Right cardiac atrium (tissue), 5 donors: ENCODE data around the gene STXBP5. TPM values are rescaled to one million over a fixed set of nuclear protein-coding genes. Genes with fewer than 3 reads are reported as not detected.

Experiments used
- ATAC-seq, 2 donors: fragments of 200-7000 bp; cut with Tn5 transposase; one replicate each; pipeline versions ENCODE4 v1.8.0 to v1.9.1; 2020; ENCODE audit warnings: moderate library complexity in 2 of 2, mild to moderate bottlenecking in 1 of 2
- DNase-seq, 3 donors: peaks; one replicate each; pipeline ENCODE4 v3.0.0-alpha.2; 2020
- H3K27ac ChIP-seq: one replicate; pipeline ENCODE4 v1.5.1; 2013; ENCODE audit warnings: mild to moderate bottlenecking, low read length, control low read depth, moderate library complexity
- H3K27me3 ChIP-seq: one replicate; pipeline ENCODE4 v1.6.1; 2013; ENCODE audit not compliant: control insufficient read depth, insufficient read depth
- H3K4me1 ChIP-seq: one replicate; pipeline ENCODE4 v1.6.1; 2013; ENCODE audit warnings: low read length; ENCODE audit not compliant: control insufficient read depth, insufficient read depth
- H3K4me3 ChIP-seq: one replicate; pipeline ENCODE4 v1.5.1; 2013; ENCODE audit warnings: low read length, control low read depth
- H3K9me3 ChIP-seq: one replicate; pipeline ENCODE4 v1.6.1; 2013; ENCODE audit warnings: low read length; ENCODE audit not compliant: control insufficient read depth
- WGBS: extraction: QIAGEN DNeasy Blood & Tissue Kit; methylation state at CpG from one replicate; pipeline ENCODE4 v1.1.7; 2013; 5-methylcytosine and 5-hydroxymethylcytosine counted together
- intact Hi-C, 4 donors: fragments of 100-400 bp; cut with DNase I; formaldehyde crosslinking; loops; one replicate each; pipeline versions ENCODE4 v1.11.0 to v1.14.0; 2022 to 2023
- polyA plus RNA-seq: library from polyadenylated mRNA; stranded (reverse); fragments of 200-250 nt; gene quantifications from one replicate; pipeline ENCODE4 v1.2.3, GENCODE V29; 2013
- total RNA-seq, 4 donors: library from RNA; stranded (reverse); fragmentation: NEBNext Ultra II Directional; extraction: Animal tissue kit (Norgen Biotek cat#: 25700); gene quantifications; one replicate each; pipeline ENCODE4 v1.2.1, GENCODE V29; 2021
- donor health status: healthy with polysubstance abuse.
- donor health status: DM: no; HTN: yes; CAD: no.
- donor health status: DM: no; HTN: no; CAD: no.
- donor health status: DM: no; HTN: yes; CAD: no; lungs with severe emphysema.
- donor health status: DM: yes; HTN: yes; CAD: no.

Gene STXBP5
- total and polyA plus RNA-seq, 5 donors: 6.4 to 13.0 (median 12.1) TPM

DNA sequence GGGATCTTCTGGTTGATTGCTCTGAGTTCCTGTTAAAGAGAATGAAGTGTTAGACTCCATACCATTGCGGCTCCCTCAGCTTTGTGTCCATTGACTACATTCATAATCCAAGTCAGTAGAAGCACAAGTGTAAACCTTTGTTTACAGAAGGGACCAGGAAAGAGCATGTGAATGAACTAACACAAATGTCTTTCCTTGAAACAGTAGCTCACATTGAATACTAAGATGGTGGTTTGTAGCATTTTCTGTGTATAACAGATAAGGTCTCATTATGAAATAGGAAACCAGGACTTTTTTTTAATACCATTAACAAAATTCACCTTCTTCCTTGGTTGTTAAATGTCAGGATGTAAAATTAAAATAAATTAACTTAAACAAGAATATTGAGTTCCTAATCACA lies 8.4 kb downstream of the STXBP5 start:
- Histone ChIP-seq H3K9me3 (no peaks in the 10 kb centered on the region), H3K4me3 (no peak overlapping the region), H3K27me3 (no peaks in the 10 kb centered on the region), H3K4me1 (peaks cover 2% of the 10 kb centered on the region), H3K27ac (no peak overlapping the region)
- WGBS: 97% methylated on average over 1 of the region's 1 CpG
- intact Hi-C loops: no loop called here
- no peak for ATAC-seq
- no peak for DNase-seq

DNA sequence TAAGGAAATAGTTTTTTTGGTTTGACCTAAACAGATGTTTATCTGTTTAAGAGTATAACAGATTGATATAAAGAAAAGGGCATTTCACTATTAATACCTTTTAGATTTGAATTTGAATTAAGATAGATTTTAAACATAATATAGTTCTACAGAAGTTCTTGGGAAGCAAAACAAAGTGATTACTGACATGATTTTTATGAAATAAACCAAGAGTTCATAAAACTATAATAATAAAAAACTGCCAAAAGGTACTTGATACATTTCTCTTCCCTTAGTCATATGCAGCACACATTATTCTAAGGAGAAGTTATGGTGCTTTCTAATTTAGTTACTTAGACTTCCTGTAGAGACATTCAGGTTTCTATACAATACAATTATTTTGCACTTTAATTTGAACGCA lies 9.6 kb downstream of the STXBP5 start:
- intact Hi-C loops: no loop called here
- Histone ChIP-seq H3K27me3 (no peaks in the 10 kb centered on the region), H3K4me1 (peaks cover 2% of the 10 kb centered on the region), H3K4me3 (no peak overlapping the region), H3K27ac (no peak overlapping the region), H3K9me3 (no peaks in the 10 kb centered on the region)
- DNase-seq: no peak
- WGBS: 47% methylated on average over 1 of the region's 1 CpG
- ATAC-seq: no peak

GRCh38 chr6:147214248-147215227 lies 10.3 kb downstream of the STXBP5 start:
- H3K27me3 ChIP-seq: no peaks in the 10 kb centered on the region
- intact Hi-C loops: no loop called here
- no peak for DNase-seq
- whole genome bisulfite sequencing: 97% methylated on average over 6 of the region's 6 CpGs
- H3K27ac ChIP-seq: no peak overlapping the region
- H3K9me3 ChIP-seq: no peaks in the 10 kb centered on the region
- peaks cover 2% of the 10 kb centered on the region for H3K4me1 ChIP-seq
- ATAC-seq: no peak
- no peak overlapping the region for H3K4me3 ChIP-seq

DNA sequence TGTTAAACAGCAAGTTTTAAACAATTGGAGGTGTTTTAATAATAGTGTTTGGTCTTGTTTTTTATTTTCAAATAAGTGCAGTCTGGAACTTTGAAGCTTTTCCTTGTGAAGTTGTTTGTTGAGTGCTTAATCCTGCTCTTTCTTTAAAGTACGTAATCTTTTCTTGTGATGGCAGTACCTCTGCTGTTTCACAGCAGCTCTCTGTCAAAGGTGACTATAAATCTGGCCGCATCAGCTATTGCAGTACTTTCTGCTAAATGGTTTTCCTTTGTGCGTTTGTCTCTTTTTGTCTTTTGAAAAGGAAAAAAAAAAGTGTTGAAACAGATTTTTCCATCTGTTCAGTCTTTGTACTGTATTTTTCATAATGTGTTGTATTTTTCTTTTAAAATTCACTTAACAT lies 12.7 kb downstream of the STXBP5 start:
- Histone ChIP-seq H3K27me3 (no peaks in the 10 kb centered on the region), H3K27ac (no peak overlapping the region), H3K9me3 (no peaks in the 10 kb centered on the region), H3K4me1 (no peaks in the 10 kb centered on the region), H3K4me3 (no peak overlapping the region)
- no peak for ATAC-seq
- 79% methylated on average over 3 of the region's 3 CpGs for WGBS
- intact Hi-C loops: no loop called here
- DNase-seq: no peak

DNA sequence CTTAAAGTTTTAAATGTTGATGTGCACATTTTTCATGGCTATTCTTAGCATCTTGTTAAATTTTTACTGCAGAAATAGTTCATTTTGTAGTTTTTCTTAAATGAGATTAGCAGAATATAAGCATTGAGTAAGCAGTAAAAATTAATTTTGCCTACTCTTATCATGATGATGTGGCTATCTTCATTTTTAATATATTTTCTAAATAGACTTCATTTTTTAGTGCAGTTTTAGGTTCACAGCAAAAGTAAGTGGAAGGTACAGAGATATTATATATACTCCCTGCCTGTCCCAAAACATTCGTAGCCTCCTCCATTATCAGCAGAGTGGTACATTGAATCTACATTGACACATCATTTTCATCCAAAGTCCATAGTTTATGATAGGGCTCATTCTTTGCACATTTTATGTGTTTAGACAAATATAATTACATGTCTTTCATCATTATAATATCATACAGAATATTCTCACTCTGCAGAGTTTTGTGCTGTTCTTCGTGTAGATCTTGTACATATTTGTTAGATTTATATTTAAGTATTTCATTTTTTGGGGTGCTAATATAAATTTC lies 13.7 kb downstream of the STXBP5 start:
- Histone ChIP-seq H3K4me3 (no peak overlapping the region), H3K9me3 (no peaks in the 10 kb centered on the region), H3K4me1 (peaks cover 4% of the 10 kb centered on the region), H3K27ac (no peak overlapping the region), H3K27me3 (no peaks in the 10 kb centered on the region)
- intact Hi-C loops: no loop called here
- DNase-seq: no peak
- no peak for ATAC-seq
- 97% methylated on average over 2 of the region's 2 CpGs for WGBS

DNA sequence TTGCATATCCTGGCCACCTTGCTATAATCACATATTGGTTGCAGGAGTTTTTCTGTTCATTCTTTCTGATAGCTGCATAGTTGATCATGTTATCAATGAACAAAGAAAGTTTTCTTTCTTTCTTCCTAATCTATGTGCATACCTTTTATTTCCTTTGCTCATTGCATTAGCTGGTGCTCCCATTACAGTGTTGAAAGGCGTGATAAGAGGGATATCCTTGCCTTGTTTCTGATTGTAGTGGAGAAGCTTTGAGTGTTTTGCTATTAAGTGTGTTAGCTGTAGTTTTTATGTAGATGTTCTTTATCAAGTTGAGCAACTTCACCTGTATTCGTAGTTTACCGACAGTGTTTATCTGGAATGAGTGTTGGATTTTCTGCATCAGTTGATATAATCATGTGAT lies 14.6 kb downstream of the STXBP5 start:
- Histone ChIP-seq H3K27me3 (no peaks in the 10 kb centered on the region), H3K4me1 (peaks cover 4% of the 10 kb centered on the region), H3K9me3 (no peaks in the 10 kb centered on the region), H3K4me3 (no peak overlapping the region), H3K27ac (no peak overlapping the region)
- ATAC-seq (no peak), DNase-seq (no peak)
- 91% methylated on average over 3 of the region's 3 CpGs for WGBS
- intact Hi-C loops: no loop called here

GRCh38 chr6:147219463-147219862 lies 15.2 kb downstream of the STXBP5 start:
- ATAC-seq (no peak), DNase-seq (no peak)
- Histone ChIP-seq H3K27me3 (no peaks in the 10 kb centered on the region), H3K4me1 (peaks cover 4% of the 10 kb centered on the region), H3K9me3 (no peaks in the 10 kb centered on the region), H3K27ac (no peak overlapping the region), H3K4me3 (no peak overlapping the region)
- intact Hi-C loops: no loop called here
- 96% methylated on average over 1 of the region's 1 CpG for WGBS

- H3K27me3 ChIP-seq: no peaks in the 10 kb centered on the region
- H3K4me3 ChIP-seq: no peak overlapping the region
- 97% methylated on average over 2 of the region's 2 CpGs for WGBS
- intact Hi-C loops: no loop called here
- ATAC-seq (no peak), DNase-seq (no peak)
- no peak overlapping the region for H3K27ac ChIP-seq
- H3K9me3 ChIP-seq: no peaks in the 10 kb centered on the region
- H3K4me1 ChIP-seq: peaks cover 4% of the 10 kb centered on the region
These were observed 16.1 kb downstream of the STXBP5 start for GRCh38 chr6:147220345-147220744.

GRCh38 chr6:147221739-147222138 lies 17.5 kb downstream of the STXBP5 start:
- Histone ChIP-seq H3K27ac (no peak overlapping the region), H3K27me3 (no peaks in the 10 kb centered on the region), H3K4me1 (peaks cover 4% of the 10 kb centered on the region), H3K9me3 (no peaks in the 10 kb centered on the region), H3K4me3 (no peak overlapping the region)
- WGBS: 85% methylated on average over 4 of the region's 4 CpGs
- intact Hi-C loops: no loop called here
- DNase-seq (no peak), ATAC-seq (no peak)

DNA sequence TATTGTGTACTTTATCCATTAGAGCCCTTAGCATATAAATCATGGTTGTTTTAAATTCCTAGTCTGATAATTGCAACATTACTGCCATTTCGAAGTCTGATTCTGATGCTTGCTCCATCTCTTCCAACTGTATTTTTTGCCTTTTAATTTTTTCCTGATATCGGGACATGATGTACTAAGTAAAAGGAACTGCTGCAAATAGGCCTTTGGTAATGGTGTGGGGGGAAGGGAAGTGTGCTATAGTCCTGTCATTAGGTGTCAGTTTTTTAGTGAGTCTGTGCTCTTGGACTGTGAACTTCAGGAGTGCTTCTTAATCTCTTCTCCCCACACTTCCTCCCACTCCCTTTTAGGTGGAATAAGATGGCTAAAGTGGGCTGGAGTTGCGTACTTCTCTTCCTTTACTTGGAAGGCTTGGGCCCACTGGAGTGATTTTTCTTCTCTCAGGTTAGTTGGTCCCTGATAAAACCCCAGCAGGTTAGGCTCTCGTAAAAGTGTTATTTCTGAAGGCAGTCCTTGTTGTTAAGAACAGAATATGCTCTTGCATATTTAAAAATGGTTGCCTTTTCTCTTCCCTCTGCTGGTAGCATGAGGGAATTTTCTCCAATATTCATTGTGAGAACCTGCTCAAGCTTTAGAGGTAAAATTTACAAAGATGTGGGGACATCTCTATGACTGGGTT lies 18.1 kb downstream of the STXBP5 start:
- Histone ChIP-seq H3K4me1 (peaks cover 4% of the 10 kb centered on the region), H3K27ac (peak overlapping the region; percentile 45), H3K27me3 (no peaks in the 10 kb centered on the region), H3K9me3 (no peaks in the 10 kb centered on the region), H3K4me3 (no peak overlapping the region)
- intact Hi-C loops: no loop called here
- DNase-seq (no peak), ATAC-seq (peak; percentile 54 to 66)
- 74% methylated on average over 4 of the region's 4 CpGs for WGBS

DNA sequence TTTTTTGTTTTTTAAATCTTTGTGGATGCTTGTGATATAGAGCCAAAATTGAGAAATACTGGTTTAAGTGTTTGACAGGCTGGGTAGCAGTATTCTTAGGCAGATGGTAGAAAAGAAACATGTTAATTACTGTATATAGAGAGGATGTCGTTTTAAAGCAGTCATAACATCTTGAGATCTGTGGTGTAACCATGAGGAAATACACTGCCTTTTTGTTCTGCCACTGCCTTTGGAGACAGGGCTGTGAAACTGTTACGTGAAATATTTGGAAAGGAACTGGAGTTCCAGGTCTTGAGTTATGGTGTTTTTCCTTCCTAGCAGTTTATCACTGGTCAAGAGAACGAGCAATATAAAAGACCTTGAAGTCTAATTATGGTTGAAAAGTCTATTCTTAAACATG lies 19.5 kb downstream of the STXBP5 start:
- peaks cover 4% of the 10 kb centered on the region for H3K4me1 ChIP-seq
- DNase-seq (no peak), ATAC-seq (no peak)
- no peak overlapping the region for H3K27ac ChIP-seq
- H3K9me3 ChIP-seq: no peaks in the 10 kb centered on the region
- 70% methylated on average over 3 of the region's 3 CpGs for WGBS
- H3K27me3 ChIP-seq: no peaks in the 10 kb centered on the region
- intact Hi-C loops: no loop called here
- no peak overlapping the region for H3K4me3 ChIP-seq
